ENCODE results near the gene FBN1.

FBN1 gene

DNA sequence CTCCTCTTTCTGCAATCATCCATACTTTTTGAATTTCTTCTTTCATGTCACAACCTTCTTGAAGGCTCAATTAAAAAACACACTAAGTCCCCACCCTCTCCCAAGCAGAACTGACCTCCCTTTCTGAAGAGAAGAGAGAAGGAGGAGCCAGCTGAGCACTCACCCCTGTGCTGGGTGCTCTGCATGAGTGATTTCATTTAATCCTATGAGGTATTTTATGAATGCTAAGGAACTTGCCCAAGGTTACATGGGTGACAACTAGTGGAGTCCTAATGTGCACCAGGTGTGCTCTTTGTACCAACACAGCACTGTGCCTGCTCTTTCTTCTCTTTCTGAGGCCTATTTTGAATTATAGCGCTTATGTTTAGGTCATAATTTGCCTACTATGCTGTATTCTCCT lies 178.7 kb downstream of the FBN1 start:
- no peak for DNase-seq

DNA sequence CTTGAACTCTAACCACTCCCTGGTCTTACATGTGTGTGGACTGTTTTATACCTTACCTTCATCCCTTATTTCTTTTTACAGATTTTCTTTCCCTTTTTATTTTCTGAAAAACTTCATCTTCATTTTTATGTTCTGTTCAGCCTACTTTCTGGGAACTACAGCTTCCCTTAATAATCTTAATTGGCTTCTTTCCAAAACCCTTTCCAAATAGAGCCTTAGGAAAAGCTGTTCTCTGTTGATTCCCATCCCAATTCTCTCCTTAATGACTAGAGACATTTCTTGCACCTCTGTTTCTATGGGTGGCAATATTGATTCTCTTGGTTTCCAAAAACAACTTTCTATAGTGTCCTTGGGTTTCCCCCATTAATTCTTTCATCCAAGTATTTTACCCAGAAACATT lies 179.4 kb downstream of the FBN1 start:
- no peak for DNase-seq

DNA sequence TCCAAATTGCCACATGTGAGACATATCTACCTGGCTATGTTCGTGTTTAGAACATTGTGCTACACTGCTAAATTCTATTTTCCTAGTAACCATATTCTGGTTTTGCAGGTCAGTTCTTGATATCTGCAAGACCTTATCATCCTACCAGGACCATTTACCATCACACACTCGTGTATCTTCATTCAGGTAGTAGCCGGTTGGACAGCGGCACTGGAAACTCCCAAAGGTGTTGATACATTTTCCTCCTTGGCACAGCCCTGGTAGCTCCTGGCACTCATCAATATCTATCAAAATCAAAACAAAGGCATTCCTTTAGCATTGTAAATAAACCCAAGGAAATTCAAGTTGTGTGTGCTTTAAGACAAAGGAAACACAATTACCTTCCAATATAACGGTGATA lies 180.1 kb downstream of the FBN1 start:
- DNase-seq = no peak

DNA sequence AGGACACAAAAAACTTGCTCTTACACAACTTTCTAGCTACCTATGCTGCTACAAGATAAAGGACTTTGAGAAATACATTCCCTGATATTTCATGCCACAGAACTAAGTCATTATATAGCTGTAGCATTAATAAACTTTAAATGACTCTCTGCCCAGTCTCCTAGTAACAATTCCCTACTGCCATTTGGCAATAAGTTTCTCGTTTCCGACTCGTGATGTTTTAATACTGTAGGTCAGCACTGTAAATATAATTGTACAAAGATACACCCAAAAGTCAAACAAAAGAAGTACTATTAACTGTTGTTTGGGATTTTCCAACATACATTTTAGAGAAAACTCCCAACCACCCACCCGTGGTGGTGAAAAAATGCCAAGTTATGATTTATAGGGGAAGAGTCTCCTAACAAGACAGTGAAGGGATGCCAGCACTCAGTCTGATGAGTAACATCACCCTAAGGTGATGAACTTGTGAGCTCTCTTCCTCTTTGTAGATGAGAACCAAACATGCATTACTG lies 182.1 kb downstream of the FBN1 start:
- no peak for DNase-seq

DNA sequence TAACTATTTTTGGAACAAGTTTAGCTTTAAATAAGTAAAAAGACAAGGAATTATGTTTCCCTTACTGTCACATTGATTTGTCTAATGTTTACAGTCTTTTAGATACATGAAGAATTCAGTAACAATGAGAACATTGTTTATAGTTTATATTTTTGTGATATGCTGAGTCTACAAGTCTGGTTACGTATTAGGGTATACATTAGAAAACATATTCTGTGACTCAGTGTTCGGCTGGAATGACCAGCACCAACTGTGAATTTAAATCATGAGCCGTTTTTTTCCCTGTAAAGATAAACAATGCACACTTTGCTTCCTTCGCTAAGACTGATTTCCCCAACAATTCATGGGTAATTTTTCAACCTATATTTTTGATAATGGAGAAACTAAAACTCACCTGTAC lies 182.8 kb downstream of the FBN1 start:
- no peak for DNase-seq

DNA sequence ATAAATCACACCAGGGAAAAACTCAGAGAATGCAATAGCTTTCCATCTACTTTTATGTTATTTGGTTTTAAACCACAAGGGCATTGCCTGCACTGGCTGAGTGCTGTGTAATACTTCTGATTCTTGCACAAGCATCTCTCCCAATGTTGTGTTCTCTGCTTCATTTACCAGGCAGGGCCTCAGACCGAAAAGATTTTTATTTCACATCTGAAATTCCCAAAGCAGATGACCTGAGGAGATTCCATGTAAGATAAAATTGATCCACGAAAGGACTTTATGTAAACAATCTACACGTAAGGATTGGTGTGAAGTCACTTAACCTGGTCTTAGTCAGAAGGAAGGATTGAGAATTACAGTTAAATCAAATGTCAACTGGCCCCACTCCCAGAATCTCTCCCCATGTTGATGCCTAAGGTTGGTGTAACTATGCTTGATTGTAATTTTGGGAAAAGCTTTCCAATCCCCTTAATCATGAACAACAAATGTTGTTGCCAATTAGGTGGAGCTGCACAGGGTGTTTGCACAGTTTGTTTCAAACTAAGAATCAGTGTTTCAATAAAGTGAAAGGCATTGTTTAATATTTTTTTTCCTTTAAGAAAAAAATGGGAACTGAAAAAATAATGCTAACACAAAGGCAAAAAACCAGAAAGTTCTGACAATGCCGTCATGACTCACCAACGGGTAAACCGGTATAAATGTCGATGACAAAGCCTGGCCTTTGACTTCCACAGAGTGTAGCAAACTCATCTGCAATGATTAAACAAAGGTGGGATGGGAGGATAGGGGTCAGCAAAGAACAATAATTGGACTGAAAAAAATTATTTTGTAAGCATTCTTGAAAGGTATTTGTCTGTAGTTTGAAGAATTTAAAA lies 185.7 kb downstream of the FBN1 start:
- DNase-seq = no peak

DNA sequence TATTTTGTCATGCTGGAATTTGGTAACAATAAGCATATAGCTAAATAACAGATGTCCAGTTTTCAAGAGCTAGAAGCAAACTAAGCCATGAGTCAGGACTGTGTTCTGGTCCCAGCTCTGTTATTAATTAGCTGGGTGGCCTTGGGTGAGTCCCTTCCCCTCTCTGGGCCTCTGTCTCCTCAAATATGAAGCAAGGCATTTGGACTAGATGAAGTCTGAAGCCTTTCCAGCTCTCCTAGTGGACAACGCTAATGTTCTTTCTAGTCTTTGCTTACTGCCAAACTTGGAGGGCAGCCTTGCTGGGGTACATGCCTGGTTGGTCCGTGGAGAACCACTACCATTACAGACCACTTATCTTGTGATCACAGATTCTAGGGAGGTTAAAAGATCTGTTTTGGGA lies 186.6 kb downstream of the FBN1 start:
- DNase-seq = no peak

DNA sequence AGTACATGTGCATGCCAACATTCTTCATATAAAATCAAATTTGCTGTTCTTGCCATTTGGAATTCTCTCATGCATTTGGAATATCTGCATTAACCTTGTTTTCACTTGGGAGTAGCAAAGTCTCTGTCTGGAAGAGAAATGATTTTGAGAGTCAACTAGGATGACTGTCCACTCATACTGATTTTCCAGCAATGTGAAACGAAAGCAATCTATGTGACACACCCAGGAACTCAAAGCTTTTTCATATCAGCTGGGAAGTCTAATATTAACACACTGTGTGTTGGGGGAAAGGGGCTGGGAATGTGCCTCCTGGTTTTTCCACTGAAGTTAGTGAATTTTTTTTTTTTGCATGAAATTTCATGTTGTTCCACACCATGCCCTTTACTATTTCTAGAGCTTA lies 189.4 kb downstream of the FBN1 start:
- DNase-seq = no peak

DNA sequence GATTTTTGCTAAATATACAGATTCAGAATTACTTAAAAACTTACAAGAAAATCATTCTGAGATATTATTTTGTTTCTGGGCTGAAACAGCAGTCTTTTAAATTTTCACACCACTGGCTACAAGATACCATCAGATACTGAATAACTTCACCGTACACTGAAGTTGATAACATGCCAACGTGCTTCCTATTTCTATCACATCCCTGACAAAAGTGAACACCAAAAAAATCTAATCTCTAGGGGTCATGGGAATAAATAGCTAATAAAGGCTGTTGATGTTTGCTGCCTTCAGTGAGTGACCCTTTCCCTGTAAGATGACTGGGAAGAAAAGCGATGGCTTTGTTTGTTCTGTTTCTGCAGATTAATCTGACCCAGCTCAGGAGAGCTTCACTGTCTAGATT lies 193.8 kb downstream of the FBN1 start:
- DNase-seq = no peak

DNA sequence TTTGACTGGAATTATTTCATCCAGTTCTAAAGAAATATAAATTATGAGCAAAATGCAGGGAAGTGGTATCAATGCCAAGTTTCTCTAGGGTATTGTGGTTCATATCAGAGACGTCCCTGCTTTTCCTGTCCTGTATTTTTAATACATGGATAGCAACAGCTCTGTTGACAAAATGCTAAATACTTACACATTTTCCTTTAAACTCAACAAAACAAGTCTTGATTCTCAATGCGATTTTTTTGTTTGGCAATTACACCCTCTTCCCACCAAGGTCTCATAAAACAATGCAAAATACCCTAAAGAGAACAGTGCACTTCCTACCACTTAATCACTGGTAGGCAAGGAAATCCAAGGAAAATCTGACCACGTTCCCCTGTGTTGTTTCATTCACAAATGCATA lies 194.3 kb downstream of the FBN1 start:
- no peak for DNase-seq

DNA sequence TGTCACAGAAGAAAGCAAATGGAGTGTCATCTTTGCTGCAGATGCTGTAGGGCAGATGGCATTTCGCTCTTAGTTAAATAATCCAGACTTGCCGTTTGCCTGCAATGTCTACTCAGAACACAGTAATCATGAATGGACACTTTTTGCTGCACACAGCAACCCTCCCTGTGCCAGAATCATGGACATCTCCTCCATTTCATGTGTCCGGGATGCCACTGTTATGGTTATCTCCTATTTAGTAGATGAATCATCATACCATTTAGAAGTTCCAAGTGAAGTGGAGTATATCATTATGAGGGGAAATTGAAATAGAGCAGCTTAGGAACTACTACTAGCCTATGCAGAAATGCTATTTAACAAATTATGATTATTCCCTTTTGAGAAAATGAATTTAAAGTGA lies 195.8 kb downstream of the FBN1 start:
- no peak for DNase-seq

DNA sequence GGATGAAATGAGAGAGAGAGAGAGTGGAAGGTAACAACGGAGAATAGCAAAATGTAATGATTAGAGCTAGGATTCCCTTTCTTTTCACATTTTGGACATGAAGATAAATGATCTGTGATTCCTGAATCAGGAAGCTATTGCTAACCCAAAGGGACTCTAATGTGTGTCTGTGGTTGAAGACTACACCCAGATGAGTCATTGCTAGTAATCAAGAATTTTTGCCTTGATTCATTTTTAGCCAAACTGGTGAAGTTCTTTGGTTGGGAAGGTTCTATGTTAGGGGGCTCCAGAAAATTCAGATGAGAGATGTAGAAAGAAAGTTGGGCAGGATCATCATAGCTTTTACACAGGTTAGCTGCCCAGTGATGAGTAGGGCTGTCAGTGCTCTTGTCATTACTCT lies 197.9 kb downstream of the FBN1 start:
- no peak for DNase-seq

DNA sequence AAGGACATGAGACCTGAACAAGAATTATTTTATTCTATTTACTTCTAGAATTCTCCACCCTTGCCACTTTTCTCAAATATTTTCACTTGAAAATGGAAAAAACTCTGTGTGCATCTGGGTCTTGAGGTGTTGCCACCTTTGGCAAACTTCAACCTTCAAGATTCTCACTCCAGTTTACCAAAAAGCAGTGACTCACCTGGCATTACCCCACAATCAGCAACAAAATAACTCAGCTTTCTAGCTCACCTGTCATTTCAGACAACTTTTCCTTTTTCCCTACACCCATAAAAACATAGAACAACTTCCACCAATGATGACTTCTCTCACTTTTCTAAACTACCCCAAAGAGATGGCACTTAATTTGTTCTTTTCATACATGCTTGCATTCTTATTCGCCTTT lies 198.5 kb downstream of the FBN1 start:
- no peak for DNase-seq

DNA sequence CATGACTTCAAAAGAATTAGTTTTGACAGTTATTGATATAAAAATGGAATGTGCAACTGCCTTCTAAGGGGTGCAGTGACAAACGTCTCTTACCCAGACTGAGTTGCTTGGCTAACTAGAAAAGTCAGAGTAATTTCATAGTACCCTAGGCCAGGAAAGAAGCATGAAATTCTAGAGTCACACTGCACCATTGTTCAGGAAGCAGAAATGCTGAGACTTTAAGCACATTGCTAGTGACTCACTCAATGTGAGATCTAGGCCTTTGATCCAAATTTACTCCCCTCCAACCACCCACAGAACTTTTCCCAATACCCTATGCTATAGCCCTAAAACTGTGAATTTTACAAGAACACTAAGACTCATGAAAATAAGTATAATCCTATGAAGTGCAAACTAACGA lies 203.5 kb downstream of the FBN1 start:
- DNase-seq = no peak

DNA sequence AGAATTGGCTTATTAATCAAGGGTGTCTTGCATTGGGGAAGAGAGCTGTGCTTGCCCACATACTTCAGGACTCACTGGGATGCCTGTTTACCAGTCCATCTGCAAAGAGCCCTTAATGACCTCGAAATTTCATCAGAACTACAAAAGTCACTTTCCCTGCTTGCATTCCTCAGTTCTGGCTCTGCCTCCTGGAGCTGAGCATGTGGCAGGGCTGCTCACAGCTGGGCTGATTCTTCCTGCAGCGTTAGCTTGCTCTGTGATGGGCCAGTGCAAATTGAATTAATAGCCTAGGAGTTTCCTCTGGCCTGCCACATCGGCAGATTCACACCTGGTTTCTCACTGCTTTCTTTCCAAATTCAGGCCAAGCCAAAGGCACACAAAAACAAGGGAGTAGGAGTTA lies 205.4 kb downstream of the FBN1 start:
- no peak for DNase-seq

DNA sequence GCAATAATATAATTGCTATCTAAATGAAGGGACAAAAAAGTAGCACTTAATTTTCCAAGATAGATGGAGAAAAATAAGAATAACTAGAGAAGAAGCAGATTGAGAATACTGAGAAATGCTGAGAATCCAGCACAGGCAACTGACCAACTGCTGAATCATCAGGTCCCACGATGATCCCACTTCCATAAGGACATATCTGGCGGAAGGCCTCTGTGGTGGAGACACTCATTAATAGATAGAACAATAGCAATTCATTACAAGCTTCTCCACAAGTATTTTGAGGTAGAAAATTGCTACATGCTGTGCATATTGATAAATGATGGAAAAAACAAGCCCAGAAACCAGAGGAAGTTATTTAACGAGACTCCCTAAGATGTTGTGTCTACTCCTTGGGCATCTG lies 208.3 kb downstream of the FBN1 start:
- peak in 1 of 14 donors; percentile 3 for DNase-seq

DNA sequence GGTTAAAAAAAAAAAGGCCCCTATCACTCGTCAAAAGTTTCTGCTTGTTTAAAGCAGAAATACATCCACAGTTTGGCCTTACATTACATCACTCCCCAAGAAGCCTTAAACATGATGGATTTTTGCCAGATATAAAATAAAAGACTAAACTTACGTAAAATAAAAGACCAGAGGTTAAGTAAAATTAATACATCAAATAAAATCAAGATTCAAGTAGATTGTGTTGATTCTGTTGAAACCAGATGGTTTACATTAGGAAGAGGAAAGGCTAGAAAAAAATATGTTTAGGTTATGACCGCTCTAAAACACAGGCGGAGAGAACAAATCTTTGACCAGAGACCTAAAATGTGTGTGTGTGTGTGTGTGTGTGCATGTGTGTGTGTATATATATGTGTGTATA lies 210.2 kb downstream of the FBN1 start:
- DNase-seq = no peak

DNA sequence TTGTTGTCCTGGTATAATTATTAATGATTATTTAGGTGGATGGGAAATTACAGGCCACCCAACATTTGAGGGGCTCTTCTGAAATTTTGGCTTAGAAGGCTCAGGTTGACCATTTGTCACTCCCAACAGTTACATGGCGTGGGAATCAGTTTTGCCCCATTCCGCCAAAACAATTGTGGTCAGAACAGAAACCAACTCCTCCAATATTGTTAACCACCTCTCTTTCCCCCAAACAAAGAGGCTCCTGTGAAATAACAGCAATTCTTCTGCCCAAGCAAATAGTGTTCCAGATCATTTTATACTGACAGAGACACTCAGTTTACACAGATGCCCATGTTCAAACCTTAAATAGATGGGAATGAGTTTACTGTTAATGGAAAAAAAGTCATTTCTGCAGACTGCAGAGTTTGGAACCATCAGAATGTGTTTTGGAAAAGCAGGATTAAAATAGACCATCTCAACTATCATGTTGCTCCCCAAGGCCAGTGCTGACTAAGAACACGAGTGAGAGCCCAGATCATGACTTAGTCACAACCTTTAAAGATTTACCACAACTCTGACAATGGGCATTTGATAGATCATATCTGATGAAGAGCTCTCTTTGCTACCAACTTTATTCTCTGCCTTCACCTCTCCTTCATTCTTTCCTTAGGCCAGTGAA lies 212.2 kb downstream of the FBN1 start:
- DNase-seq = no peak

DNA sequence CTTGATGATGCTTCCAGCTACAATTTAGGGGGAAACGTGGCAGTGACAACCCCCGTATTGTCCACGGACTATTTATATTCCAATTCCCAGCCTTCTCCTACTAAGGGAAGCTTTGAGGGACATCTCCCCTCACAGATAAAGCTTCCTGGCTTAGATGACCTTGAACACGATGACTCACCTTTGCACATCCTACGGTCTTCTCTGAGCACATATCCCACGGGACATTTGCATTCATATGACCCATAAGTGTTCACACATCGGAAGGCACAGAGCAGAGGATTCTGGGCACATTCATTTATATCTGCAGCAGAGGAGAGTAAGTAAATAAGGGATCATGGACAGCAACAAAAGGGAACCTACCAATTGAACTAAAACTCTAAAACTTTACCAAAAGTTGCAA lies 212.8 kb downstream of the FBN1 start:
- no peak for DNase-seq

DNA sequence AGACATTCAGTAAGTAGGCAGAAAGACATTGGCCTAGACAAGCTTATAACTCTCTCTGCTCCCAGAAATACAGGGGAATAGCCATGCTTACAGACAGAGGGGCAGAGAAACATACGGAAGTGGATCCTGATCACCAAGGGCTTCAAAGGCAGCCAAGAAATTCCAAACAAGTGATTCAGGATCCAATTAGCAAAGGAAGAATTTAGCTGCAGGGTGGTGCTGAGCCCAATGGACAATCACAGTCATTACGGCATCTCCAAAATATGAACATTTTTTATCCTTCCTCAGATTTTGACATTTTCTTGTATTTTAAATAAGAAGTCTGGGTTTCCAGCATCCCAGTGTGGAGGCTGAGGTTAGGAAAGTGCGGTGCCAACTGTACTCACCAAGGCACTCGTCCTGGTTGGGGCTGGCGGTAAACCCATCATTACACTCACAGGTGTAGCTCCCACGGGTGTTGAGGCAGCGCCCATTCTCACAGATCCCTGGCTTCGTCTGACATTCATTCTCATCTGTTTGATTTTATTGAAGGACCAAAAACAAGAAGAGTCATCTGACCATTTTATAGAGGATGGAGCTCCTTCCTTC lies 217.5 kb downstream of the FBN1 start:
- DNase-seq = no peak

DNA sequence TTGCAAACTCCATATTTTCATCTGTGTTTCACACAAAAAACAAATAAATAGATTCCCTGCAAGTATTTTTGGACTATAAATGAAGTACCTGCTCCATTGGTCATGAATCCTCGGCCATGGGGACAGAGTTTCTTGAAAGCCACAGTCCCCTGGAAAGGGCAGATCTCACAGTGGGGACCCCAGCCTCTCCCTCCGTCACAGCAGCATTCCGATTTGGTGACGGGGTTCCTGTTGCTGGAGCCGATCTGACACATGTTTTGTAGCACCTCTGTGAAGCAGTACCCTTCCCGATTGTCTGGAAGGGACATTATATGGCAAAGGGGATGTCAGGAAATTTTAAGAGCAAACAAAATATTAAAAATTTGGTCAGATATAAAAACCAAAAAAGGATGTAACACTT lies 218.0 kb downstream of the FBN1 start:
- no peak for DNase-seq

DNA sequence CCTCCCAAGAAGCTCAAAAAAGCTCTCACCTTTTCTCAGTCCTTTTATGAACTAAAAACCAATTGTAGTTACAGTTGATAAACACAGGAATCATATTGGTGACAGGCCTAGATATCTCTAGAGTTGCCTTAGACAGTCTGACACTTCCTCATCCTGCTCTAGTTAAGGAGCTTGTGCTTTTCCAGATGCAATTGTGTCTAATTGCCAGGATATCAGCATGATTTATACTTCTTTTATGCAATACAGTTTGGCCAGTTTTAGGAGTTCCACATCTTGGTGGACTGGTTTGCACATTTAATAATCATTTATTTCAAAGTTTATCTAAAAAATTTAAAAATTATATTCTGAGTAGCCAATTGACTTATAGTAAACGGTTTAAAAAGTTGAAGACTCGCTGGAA lies 218.6 kb downstream of the FBN1 start:
- DNase-seq = no peak

DNA sequence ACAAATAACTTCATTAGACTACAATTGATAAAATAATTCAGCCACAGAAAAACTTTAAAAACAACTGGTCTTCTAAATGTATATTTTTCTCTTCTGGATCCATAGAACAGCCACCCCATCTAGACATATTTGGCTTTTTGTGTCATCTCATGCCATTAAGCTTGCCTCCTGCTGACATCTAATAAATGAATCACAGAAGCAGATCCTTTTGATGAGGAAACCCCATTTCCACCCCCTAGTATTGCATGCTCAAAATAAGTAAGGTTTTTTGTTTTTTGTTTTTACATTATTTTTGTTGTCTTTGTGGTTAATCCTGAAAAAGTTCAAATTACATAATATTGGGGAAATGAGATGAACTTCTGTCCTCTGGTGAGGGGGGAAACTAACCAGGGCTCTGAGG lies 219.5 kb downstream of the FBN1 start:
- DNase-seq = no peak

DNA sequence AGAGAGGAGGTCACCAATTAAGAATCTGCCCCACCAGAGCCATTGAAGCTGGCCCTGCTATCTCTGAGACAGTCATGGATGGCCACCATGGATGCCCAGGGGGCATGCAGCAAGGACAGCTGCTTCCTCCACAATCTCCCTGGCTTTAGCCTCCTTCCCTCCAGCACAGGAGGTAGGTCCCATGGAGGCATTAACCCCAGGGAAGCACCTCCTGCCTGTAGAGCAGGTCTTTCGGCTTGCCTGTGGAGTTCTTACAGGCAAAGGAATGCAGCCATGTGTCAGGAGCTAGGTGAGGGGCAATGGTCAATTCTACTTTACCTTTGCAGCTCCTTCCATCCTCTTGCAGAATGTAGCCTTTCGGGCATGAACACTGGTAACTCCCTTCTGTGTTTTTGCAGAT lies 220.5 kb downstream of the FBN1 start:
- DNase-seq = no peak

Data from C1 segment of cervical spinal cord (tissue), 14 donors.